Progenitor cell of endocrine pancreas (in vitro differentiated cells): Measurements from ENCODE around the gene NXPE3. TPM values are rescaled to one million over a fixed set of nuclear protein-coding genes. Genes with fewer than 3 reads are reported as not detected.

Experiments
- DNase-seq: peaks from one replicate; pipeline ENCODE4 v3.0.0; 2021; ENCODE audit warnings: low spot score; ENCODE audit not compliant: unreplicated experiment
- H3K27ac Mint-ChIP-seq: 2 replicates; pipeline ENCODE4 v1.8.0; 2021; ENCODE audit warnings: mild to moderate bottlenecking, moderate library complexity, mixed read lengths
- H3K27me3 Mint-ChIP-seq: 2 replicates; pipeline ENCODE4 v1.8.0; 2021; ENCODE audit warnings: mixed read lengths
- H3K36me3 Mint-ChIP-seq: 2 replicates; pipeline ENCODE4 v1.8.0; 2022; ENCODE audit warnings: mixed read lengths; ENCODE audit not compliant: insufficient read depth
- H3K4me1 Mint-ChIP-seq: 2 replicates; pipeline ENCODE4 v1.8.0; 2021; ENCODE audit warnings: low read depth, mixed read lengths
- H3K4me3 Mint-ChIP-seq: 2 replicates; pipeline ENCODE4 v1.8.0; 2021; ENCODE audit warnings: low read depth, mild to moderate bottlenecking, moderate library complexity, mixed read lengths
- H3K9me3 Mint-ChIP-seq: 2 replicates; pipeline ENCODE4 v1.8.0; 2021; ENCODE audit warnings: low read depth, mixed read lengths
- total RNA-seq: library from RNA; stranded (reverse); gene quantifications from 2 replicates; pipeline ENCODE4 v1.2.1, GENCODE V29; 2021
- TF ChIP-seq, protein P1 (sequence below): fragments of 200-600 bp; sonication (generic); IDR thresholded peaks from one replicate; pipeline ENCODE4 v1.5.0; 2021; ENCODE audit warnings: antibody characterized with exemption, mild to moderate bottlenecking; ENCODE audit not compliant: unreplicated experiment

Gene NXPE3
- total RNA-seq, 1 donor from 2014 or later = 6.4 TPM

GRCh38 chr3:101778385-101779046, 495 bp upstream of the NXPE3 start:
- TF ChIP-seq, protein P1, sequence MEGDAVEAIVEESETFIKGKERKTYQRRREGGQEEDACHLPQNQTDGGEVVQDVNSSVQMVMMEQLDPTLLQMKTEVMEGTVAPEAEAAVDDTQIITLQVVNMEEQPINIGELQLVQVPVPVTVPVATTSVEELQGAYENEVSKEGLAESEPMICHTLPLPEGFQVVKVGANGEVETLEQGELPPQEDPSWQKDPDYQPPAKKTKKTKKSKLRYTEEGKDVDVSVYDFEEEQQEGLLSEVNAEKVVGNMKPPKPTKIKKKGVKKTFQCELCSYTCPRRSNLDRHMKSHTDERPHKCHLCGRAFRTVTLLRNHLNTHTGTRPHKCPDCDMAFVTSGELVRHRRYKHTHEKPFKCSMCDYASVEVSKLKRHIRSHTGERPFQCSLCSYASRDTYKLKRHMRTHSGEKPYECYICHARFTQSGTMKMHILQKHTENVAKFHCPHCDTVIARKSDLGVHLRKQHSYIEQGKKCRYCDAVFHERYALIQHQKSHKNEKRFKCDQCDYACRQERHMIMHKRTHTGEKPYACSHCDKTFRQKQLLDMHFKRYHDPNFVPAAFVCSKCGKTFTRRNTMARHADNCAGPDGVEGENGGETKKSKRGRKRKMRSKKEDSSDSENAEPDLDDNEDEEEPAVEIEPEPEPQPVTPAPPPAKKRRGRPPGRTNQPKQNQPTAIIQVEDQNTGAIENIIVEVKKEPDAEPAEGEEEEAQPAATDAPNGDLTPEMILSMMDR = no peak
- H3K36me3 Mint-ChIP-seq = peaks cover 1% of the 10 kb centered on the region
- no peak for DNase-seq
- H3K27ac Mint-ChIP-seq = peak overlapping the region; percentile 52
- H3K9me3 Mint-ChIP-seq = no peaks in the 10 kb centered on the region
- H3K4me1 Mint-ChIP-seq = peaks cover 8% of the 10 kb centered on the region
- H3K27me3 Mint-ChIP-seq = peaks cover 26% of the 10 kb centered on the region
- peak overlapping the region; percentile 85 for H3K4me3 Mint-ChIP-seq

DNA sequence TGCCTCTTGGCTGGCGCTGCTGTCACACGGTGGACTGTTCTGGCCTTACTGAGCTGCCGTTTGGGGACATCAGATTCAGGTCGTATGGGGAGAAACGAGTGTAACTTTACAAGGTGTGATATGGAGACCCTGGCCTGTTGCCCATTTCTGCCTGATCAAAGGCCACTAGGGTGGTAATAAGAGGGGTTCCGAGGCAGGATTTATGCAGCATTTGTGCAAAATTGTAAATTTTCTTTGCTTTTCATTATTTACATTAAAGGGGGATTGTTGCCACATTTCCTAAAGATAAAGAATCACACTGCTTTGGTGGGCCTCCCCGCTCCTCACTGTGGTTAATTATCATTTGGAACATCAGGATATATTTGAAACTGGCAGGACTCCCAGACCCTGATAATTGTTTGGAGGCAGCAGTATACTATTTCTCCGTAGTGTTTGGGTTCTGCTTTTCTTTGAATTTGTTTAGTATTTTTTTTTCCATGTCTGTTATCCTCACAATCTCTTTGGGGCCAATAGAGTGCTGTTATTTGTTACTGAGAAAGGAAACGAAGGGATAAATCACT, 891 bp downstream of the NXPE3 start:
- TF ChIP-seq, protein P1 = no peak
- no peaks in the 10 kb centered on the region for H3K9me3 Mint-ChIP-seq
- H3K27ac Mint-ChIP-seq = peak overlapping the region; percentile 79
- H3K4me1 Mint-ChIP-seq = peaks cover 8% of the 10 kb centered on the region
- DNase-seq = no peak
- peaks cover 5% of the 10 kb centered on the region for H3K36me3 Mint-ChIP-seq
- H3K27me3 Mint-ChIP-seq = peaks cover 26% of the 10 kb centered on the region
- H3K4me3 Mint-ChIP-seq = peak overlapping the region; percentile 85

GRCh38 chr3:101780661-101781060, 1.6 kb downstream of the NXPE3 start:
- Mint-ChIP-seq H3K4me3 (no peak overlapping the region), H3K9me3 (no peaks in the 10 kb centered on the region), H3K27ac (no peak overlapping the region), H3K27me3 (peaks cover 26% of the 10 kb centered on the region), H3K36me3 (peaks cover 5% of the 10 kb centered on the region), H3K4me1 (peaks cover 8% of the 10 kb centered on the region)
- TF ChIP-seq, protein P1 = no peak
- DNase-seq = no peak

DNA sequence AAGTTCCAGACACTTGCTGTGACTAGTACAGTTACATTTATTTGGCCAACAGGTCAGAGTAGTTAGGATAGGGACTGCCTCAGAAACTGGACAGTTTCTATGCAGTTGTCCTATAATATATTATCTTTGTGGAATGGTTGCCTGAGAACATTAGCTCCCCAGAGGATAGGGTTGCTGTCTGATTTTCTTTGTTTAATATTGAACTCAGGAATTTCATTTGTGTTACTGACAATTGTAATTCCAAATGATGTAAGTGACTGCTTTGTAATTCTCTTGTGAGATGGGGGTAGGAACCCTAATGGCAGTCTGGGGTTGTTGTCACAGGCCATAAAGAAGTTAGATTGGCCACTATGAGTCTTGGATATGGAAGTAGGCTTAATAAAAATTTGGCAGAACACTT, 2.2 kb downstream of the NXPE3 start:
- H3K27me3 Mint-ChIP-seq = peaks cover 26% of the 10 kb centered on the region
- H3K4me3 Mint-ChIP-seq = no peak overlapping the region
- peaks cover 5% of the 10 kb centered on the region for H3K36me3 Mint-ChIP-seq
- TF ChIP-seq, protein P1 = no peak
- H3K27ac Mint-ChIP-seq = no peak overlapping the region
- no peak for DNase-seq
- H3K9me3 Mint-ChIP-seq = no peaks in the 10 kb centered on the region
- H3K4me1 Mint-ChIP-seq = peaks cover 8% of the 10 kb centered on the region

DNA sequence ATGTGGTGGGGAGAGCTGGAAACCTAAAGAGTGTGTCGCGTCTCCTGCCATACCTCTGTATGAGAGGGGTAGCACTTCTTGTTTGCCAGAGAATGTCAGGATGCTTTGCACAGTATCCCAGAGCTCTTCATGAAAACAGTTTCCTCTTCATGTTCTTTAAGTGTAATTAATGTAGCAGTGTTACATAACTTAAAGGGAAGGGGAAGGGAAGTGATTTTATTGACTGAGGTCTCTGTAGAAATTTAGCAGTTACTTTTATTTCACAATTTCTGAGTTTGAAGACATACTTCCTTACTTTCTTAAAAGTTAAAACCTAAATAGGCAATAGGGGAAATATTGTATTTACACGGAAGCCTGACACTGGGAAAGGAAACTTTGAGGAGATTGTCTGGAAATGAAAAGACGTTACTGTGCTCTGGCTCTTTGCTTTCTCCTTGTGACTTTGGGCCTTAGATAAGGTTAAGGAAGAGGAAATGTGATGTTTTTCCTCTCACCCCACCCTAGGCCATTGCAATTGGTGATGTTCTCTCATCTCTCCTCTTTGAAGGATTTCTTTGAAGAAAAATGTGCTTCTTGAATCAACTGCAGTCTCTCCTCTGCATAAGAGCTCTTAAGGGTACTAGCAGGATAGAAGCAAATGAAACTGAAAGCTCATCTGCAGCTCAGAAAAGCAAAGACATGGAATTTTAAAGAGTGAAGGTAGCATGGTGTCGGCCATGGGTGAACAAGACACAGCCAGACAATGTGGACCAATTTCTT, 6.0 kb downstream of the NXPE3 start:
- Mint-ChIP-seq H3K27ac (no peak overlapping the region), H3K4me3 (no peak overlapping the region), H3K4me1 (no peaks in the 10 kb centered on the region), H3K36me3 (peaks cover 19% of the 10 kb centered on the region), H3K9me3 (peaks cover 4% of the 10 kb centered on the region), H3K27me3 (peaks cover 3% of the 10 kb centered on the region)
- DNase-seq = no peak
- TF ChIP-seq, protein P1 = no peak
